OCI-LY1 (cell line): Measurements from ENCODE around the gene PROCA1.
"Not testable (repeated sequence)": the region's sequence is repeated elsewhere in the genome, so short reads cannot be mapped to it uniquely, and the experiment has no call there.

ENCODE experiments used
- EZH2 ChIP-seq: fragments of 200-600 bp; sonication (generic), shearing (Covaris generic); IDR thresholded peaks from 2 replicates; pipeline ENCODE4 v1.8.0; 2017; ENCODE audit warnings: borderline replicate concordance, mixed run types, mild to moderate bottlenecking, antibody characterized with exemption, low read length, moderate library complexity, mixed read lengths
- TF ChIP-seq, protein P1 (sequence below): fragments of 200-600 bp; sonication (generic), shearing (Covaris generic); IDR thresholded peaks from 2 replicates; pipeline ENCODE4 v1.5.1; 2017; ENCODE audit warnings: mild to moderate bottlenecking, antibody characterized with exemption, low read length, moderate library complexity, mixed read lengths

- TF ChIP-seq, protein P1, sequence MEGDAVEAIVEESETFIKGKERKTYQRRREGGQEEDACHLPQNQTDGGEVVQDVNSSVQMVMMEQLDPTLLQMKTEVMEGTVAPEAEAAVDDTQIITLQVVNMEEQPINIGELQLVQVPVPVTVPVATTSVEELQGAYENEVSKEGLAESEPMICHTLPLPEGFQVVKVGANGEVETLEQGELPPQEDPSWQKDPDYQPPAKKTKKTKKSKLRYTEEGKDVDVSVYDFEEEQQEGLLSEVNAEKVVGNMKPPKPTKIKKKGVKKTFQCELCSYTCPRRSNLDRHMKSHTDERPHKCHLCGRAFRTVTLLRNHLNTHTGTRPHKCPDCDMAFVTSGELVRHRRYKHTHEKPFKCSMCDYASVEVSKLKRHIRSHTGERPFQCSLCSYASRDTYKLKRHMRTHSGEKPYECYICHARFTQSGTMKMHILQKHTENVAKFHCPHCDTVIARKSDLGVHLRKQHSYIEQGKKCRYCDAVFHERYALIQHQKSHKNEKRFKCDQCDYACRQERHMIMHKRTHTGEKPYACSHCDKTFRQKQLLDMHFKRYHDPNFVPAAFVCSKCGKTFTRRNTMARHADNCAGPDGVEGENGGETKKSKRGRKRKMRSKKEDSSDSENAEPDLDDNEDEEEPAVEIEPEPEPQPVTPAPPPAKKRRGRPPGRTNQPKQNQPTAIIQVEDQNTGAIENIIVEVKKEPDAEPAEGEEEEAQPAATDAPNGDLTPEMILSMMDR = not testable (repeated sequence)
- TF ChIP-seq EZH2 = not testable (repeated sequence)
Measured at GRCh38 chr17:28658342-28658741, 53.3 kb downstream of the PROCA1 start.
